ENCODE measurements around the gene ZNF575.

Gene ZNF575

GRCh38 chr19:43532962-43533545 is at the start of gene ZNF575:
TSS of gene ZNF575 (plus strand) at chr19:43533188. CDS start at chr19:43534423, 1,235 bp downstream.
- Histone ChIP-seq H3K27ac (ENCODE audit: extremely low read depth, low read depth, low read length) (peak within 1 kb of the TSS; percentile 73), H3K4me3 (ENCODE audit: low read depth, low read length) (peak within 1 kb of the TSS; percentile 9), H3K9me3 (ENCODE audit: control insufficient read depth, insufficient read depth, low read depth, low read length) (no peaks in the 10 kb centered on the region), H3K36me3 (ENCODE audit: control insufficient read depth in 2 of 2, insufficient read depth in 1 of 2, low read length in 2 of 2) (peaks cover 22 to 23% of the 10 kb centered on the region in 2 experiments), H3K4me1 (ENCODE audit: control insufficient read depth, insufficient read depth, low read length) (peaks cover 26% of the 10 kb centered on the region)
- CTCF ChIA-PET = interaction anchor here (0.6 to 13.6 kb wide), 13 partner anchors 11 to 413 kb away, joined by 3 to 138 read pairs (median 5); partner anchors contain the start of gene LYPD3
- POLR2A ChIA-PET = interaction anchor here (0.7 to 2.2 kb wide), 18 partner anchors 8 to 674 kb away, joined by 3 to 25 read pairs (median 6); partner anchors contain the start of genes IRGQ, PHLDB3 and ZNF576
- no peak for TF ChIP-seq ZNF223 (tag by site-specific recombination; IDR thresholded peaks at IDR 0.05)
- no peak for TF ChIP-seq ZNF596 (tag by site-specific recombination; IDR thresholded peaks at IDR 0.05)
- TF ChIP-seq SP2 (tag by site-specific recombination; IDR thresholded peaks at IDR 0.05) = peak; percentile 89
- no peak for TF ChIP-seq ZNF549 (tag by site-specific recombination; IDR thresholded peaks at IDR 0.05)
- no peak for TF ChIP-seq ZNF701 (tag by site-specific recombination; IDR thresholded peaks at IDR 0.05)
- TF ChIP-seq YY1 (tag by site-specific recombination; IDR thresholded peaks at IDR 0.05) = no peak
- TF ChIP-seq ZNF48 (tag by site-specific recombination; IDR thresholded peaks at IDR 0.05) = no peak
- no peak for TF ChIP-seq ZNF426 (tag by site-specific recombination; IDR thresholded peaks at IDR 0.05)
- TF ChIP-seq KLF7 (tag by site-specific recombination; IDR thresholded peaks at IDR 0.05; ENCODE audit: borderline replicate concordance) = no peak
- no peak for TF ChIP-seq ZNF514 (tag by site-specific recombination; IDR thresholded peaks at IDR 0.05)
- TF ChIP-seq ZNF488 (tag by site-specific recombination; IDR thresholded peaks at IDR 0.05) = no peak
- TF ChIP-seq ZFP41 (tag by site-specific recombination; IDR thresholded peaks at IDR 0.05; ENCODE audit: borderline replicate concordance) = no peak
- TF ChIP-seq ZNF558 (tag by site-specific recombination; IDR thresholded peaks at IDR 0.05) = no peak
- TF ChIP-seq KLF9 (tag by site-specific recombination; IDR thresholded peaks at IDR 0.05; ENCODE audit: low read depth) = peak; percentile 51; the same call in 1 of the 2 replicates
- TF ChIP-seq ZNF350 (tag by site-specific recombination; IDR thresholded peaks at IDR 0.05) = no peak
- TF ChIP-seq ZSCAN4 (tag by site-specific recombination; IDR thresholded peaks at IDR 0.05) = no peak
- TF ChIP-seq ZNF341 (tag by site-specific recombination; IDR thresholded peaks at IDR 0.05; ENCODE audit: low read depth) = peak; percentile 54; the same call in 1 of the 2 replicates
- TF ChIP-seq ZNF776 (tag by site-specific recombination; IDR thresholded peaks at IDR 0.05; ENCODE audit: borderline replicate concordance) = no peak
- TF ChIP-seq PRDM4 (tag by site-specific recombination; IDR thresholded peaks at IDR 0.05) = peak; percentile 82
- TF ChIP-seq ZNF174 (tag by site-specific recombination; IDR thresholded peaks at IDR 0.05) = no peak
- TF ChIP-seq ZNF266 (tag by site-specific recombination; IDR thresholded peaks at IDR 0.05; ENCODE audit: low read depth) = no peak
- TF ChIP-seq ZNF610 (tag by site-specific recombination; IDR thresholded peaks at IDR 0.05; ENCODE audit: borderline replicate concordance) = no peak
- peak; percentile 54 for TF ChIP-seq KLF17 (tag by site-specific recombination; IDR thresholded peaks at IDR 0.05)
- TF ChIP-seq ZNF585B (tag by site-specific recombination; IDR thresholded peaks at IDR 0.05) = no peak
- TF ChIP-seq ZSCAN30 (tag by site-specific recombination; IDR thresholded peaks at IDR 0.05) = 0 out of 2 replicates have a peak, but pooled peaks have one; percentile 42
- no peak for TF ChIP-seq REPIN1 (tag by site-specific recombination; IDR thresholded peaks at IDR 0.05; ENCODE audit: low read depth)
- TF ChIP-seq ZBTB8A (tag by site-specific recombination; IDR thresholded peaks at IDR 0.05) = no peak; the same call in 1 of the 2 replicates
- no peak for TF ChIP-seq ZNF239 (tag by site-specific recombination; IDR thresholded peaks at IDR 0.05)
- TF ChIP-seq ZIC2 (tag by site-specific recombination; IDR thresholded peaks at IDR 0.05) = no peak
- TF ChIP-seq ZNF548 (tag by site-specific recombination; IDR thresholded peaks at IDR 0.05) = no peak
- no peak for TF ChIP-seq ZNF544 (tag by site-specific recombination; IDR thresholded peaks at IDR 0.05)
- no peak for TF ChIP-seq ZNF23 (tag by site-specific recombination; IDR thresholded peaks at IDR 0.05; ENCODE audit: borderline replicate concordance)
- TF ChIP-seq HOXC10 (CRISPR knock-in tag; IDR thresholded peaks at IDR 0.05) = no peak

Data from HEK293 (cell line).